Transverse colon (tissue), 3 donors: ENCODE results near the gene MT1H.

Experiments
- POLR2A ChIP-seq: fragments of 450-650 bp; IDR thresholded peaks from one replicate; pipeline ENCODE4 v1.6.1; 2016; ENCODE audit warnings: antibody characterized with exemption, mild to moderate bottlenecking, moderate library complexity
- TF ChIP-seq, protein P1 (sequence below), 5 experiments: fragments of 200-600 bp in 3 of 5; fragments of 450-650 bp in 2 of 5; sonication (generic) in 3 of 5; IDR thresholded peaks; 1 replicate in 2 of 5; 2 replicates in 3 of 5; pipeline ENCODE4 v1.5.1; 2016 to 2017; ENCODE audit warnings: antibody characterized with exemption in 5 of 5, inconsistent platforms in 3 of 5, mild to moderate bottlenecking in 2 of 5, moderate library complexity in 1 of 5

- TF ChIP-seq, protein P1, sequence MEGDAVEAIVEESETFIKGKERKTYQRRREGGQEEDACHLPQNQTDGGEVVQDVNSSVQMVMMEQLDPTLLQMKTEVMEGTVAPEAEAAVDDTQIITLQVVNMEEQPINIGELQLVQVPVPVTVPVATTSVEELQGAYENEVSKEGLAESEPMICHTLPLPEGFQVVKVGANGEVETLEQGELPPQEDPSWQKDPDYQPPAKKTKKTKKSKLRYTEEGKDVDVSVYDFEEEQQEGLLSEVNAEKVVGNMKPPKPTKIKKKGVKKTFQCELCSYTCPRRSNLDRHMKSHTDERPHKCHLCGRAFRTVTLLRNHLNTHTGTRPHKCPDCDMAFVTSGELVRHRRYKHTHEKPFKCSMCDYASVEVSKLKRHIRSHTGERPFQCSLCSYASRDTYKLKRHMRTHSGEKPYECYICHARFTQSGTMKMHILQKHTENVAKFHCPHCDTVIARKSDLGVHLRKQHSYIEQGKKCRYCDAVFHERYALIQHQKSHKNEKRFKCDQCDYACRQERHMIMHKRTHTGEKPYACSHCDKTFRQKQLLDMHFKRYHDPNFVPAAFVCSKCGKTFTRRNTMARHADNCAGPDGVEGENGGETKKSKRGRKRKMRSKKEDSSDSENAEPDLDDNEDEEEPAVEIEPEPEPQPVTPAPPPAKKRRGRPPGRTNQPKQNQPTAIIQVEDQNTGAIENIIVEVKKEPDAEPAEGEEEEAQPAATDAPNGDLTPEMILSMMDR (IDR thresholded peaks at IDR 0.05), result no peak
- no peak for TF ChIP-seq POLR2A
Observed at GRCh38 chr16:56628486-56629350, 40.9 kb upstream of the MT1H start.
